Mesodermal cell (in vitro differentiated cells): Measurements from ENCODE around the gene BMP15.

Experiments
- H3K27ac ChIP-seq: 2 replicates; pipeline ENCODE4 v1.7.0; 2013; ENCODE audit warnings: mild to moderate bottlenecking, low read depth, low read length, moderate library complexity; ENCODE audit not compliant: severe bottlenecking
- H3K36me3 ChIP-seq: 2 replicates; pipeline ENCODE4 v1.7.1; 2013; ENCODE audit warnings: mild to moderate bottlenecking, low read length, moderate library complexity; ENCODE audit not compliant: control insufficient read depth, insufficient read depth
- H3K4me1 ChIP-seq: one replicate; pipeline ENCODE4 v1.7.1; 2013; ENCODE audit warnings: mild to moderate bottlenecking, low read length; ENCODE audit not compliant: insufficient read depth, control insufficient read depth, poor library complexity, severe bottlenecking
- H3K4me3 ChIP-seq: 2 replicates; pipeline ENCODE4 v1.7.0; 2013; ENCODE audit warnings: low read length, control low read depth, mild to moderate bottlenecking; ENCODE audit not compliant: insufficient read depth, poor library complexity, severe bottlenecking; ENCODE audit errors: extremely low read depth
- H3K9me3 ChIP-seq: 2 replicates; pipeline ENCODE4 v1.7.1; 2013; ENCODE audit warnings: mild to moderate bottlenecking, low read length, moderate library complexity; ENCODE audit not compliant: control insufficient read depth
- WGBS, 2 experiments: methylation state at CpG; one replicate each; pipeline ENCODE4 v1.1.5; 2013; ENCODE audit warnings: missing lambda C conversion rate in 2 of 2; ENCODE audit not compliant: insufficient coverage in 2 of 2; 5-methylcytosine and 5-hydroxymethylcytosine counted together

Gene BMP15

DNA sequence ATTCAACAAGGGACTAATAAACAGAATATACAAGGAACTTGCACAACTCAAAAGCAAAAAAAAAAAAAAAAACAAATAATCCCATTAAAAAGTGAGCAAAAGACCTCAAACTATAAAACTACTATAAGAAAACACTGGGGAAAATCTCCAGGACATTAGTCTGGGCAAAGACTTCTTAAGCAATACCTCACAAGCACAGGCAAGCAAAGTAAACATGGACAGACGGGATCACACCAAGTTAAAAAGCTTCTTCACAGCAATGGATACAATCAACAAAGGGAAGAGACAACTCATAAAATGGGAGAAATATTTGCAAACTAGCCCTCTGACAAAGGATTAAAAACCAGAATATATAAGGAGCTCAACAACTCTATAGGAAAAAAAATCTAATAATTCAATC is 17.1 kb upstream of the BMP15 start:
- Histone ChIP-seq H3K36me3 (no peaks in the 10 kb centered on the region), H3K4me1 (no peaks in the 10 kb centered on the region), H3K9me3 (no peaks in the 10 kb centered on the region), H3K4me3 (no peak overlapping the region), H3K27ac (no peak overlapping the region)
- WGBS, 2 experiments: no CpG with 5 or more reads among the region's 1 CpG

DNA sequence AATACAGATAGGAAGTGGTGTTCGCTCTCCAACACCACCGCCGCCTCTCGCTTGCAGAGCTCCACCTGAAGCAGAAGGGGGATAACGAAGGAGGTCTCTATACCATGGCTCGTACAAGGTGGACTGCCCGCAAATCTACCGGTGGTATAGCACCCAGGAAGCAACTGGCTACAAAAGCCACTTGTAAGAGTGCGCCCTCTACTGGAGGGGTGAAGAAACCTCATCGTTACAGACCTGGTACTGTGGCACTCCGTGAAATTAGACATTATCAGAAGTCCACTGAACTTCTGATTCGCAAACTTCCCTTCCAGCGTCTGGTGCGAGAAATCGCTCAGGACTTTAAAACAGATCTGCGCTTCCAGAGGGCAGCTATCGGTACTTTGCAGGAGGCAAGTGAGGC is 5.2 kb upstream of the BMP15 start:
- Histone ChIP-seq H3K4me3 (no peak overlapping the region), H3K9me3 (no peaks in the 10 kb centered on the region), H3K36me3 (no peaks in the 10 kb centered on the region), H3K4me1 (no peaks in the 10 kb centered on the region), H3K27ac (no peak overlapping the region)
- 93 to 98% methylated on average over 3 to 13 of the region's 17 CpGs for WGBS, 2 experiments

DNA sequence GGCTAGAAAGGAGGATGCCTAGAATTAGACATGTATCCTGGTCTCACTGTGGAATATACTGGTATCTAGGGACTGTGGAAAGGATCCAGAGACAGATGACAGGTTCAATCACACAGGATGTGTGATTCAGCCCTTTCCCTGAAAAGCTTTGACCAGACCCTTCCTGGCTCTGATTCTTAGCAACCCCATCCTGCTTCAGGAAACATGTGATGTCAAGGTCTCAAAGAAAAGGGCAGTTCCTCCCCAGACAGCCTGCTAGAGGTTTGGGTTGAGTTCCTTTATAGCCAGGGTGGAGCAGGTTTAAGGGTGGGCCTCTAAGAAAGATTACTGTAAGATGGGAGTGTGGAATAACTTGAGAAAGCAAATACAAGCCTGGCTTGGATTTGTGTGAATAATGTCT is 3.0 kb downstream of the BMP15 start:
- H3K36me3 ChIP-seq: no peaks in the 10 kb centered on the region

DNA sequence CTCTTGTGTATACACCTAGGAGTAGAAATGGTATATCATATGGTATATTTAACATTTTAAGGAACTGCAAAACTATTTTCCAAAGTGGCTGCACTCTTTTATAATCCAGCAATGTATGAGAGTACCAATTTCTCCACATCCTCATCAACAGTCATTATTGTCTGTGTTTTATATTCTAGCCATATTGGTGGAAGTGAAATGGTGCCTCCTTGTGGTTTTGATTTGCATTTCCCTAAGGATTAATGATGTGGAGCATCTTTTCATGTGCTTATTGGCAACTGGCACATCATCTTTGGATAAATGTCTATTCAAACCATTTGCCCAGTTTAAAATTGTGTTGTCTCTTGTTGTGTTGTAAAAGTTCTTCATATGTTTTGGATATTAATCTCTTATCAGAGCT is 9.6 kb downstream of the BMP15 start:
- H3K4me3 ChIP-seq: no peak overlapping the region
- H3K27ac ChIP-seq: no peak overlapping the region
- no peaks in the 10 kb centered on the region for H3K36me3 ChIP-seq
- H3K4me1 ChIP-seq: no peaks in the 10 kb centered on the region
- no peaks in the 10 kb centered on the region for H3K9me3 ChIP-seq

More for the DNA sequence above, 3.0 kb downstream of the BMP15 start:
- H3K27ac ChIP-seq: no peak overlapping the region
- no peak overlapping the region for H3K4me3 ChIP-seq
- H3K9me3 ChIP-seq: no peaks in the 10 kb centered on the region
- no peaks in the 10 kb centered on the region for H3K4me1 ChIP-seq

DNA sequence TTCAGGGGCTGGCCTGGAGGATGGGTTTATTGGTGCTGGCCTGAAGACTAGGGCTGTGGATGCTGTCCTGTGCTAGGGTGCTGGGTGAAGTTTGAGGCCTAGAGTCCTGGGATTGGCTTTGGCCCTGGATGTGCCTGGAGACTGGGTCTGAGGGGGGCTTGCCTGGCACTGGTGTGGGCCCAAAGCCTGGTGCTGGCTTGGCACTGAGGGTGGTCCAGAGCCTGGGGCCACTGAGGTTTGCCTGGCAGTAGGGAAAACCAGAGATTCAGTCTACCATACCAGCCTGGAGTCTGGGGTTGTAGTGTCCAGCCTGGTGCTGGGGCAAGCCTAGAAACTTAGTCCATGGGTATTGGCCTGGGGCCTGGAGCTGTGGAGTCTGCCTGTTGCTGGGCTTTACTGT is 16.6 kb downstream of the BMP15 start:
- Histone ChIP-seq H3K9me3 (no peaks in the 10 kb centered on the region), H3K36me3 (no peaks in the 10 kb centered on the region), H3K4me3 (no peak overlapping the region), H3K27ac (no peak overlapping the region), H3K4me1 (no peaks in the 10 kb centered on the region)

DNA sequence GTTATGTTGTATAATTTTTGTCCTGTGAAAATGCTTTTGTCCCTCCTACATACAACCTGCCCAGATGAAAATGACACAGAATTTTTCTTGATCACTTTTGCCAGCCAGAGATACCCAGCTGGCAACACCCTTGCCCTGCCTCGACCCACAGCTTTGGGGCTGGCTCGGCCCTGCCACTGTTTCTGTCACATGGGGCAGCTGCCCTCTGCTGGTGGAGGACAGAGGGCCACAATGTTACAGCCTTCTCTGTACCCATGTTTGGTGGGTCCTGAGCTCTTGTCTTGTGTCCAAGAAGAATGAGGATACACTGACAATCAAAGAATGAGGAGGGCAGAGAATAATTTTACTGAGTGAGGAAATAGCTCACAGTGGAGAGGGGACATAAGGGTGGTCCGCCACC is 31.1 kb downstream of the BMP15 start:
- Histone ChIP-seq H3K27ac (no peak overlapping the region), H3K36me3 (no peaks in the 10 kb centered on the region), H3K9me3 (no peaks in the 10 kb centered on the region), H3K4me1 (no peaks in the 10 kb centered on the region), H3K4me3 (no peak overlapping the region)
- 75 to 83% methylated on average over 1 of the region's 3 CpGs for WGBS, 2 experiments

DNA sequence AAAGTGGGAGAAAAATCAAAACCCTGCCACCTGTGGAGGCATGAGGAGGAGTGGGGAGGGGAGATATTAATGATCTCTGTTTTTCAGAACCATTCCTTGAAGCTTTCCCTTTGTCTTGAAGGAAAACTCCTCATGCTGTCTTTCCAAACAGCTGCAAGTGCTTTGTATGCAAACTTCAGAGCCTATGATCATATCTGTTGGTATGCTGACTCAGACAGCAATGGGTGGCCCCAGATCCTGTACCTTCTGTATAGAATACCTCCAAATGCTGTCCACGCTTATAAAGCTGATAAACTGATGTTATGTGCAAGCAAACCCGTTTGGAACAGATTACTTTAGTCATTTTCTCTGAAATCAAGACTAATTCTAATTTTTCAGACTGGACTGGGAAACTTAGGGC is 31.9 kb downstream of the BMP15 start:
- WGBS, 2 experiments: no CpG with 5 or more reads among the region's 2 CpGs
- Histone ChIP-seq H3K4me1 (no peaks in the 10 kb centered on the region), H3K36me3 (no peaks in the 10 kb centered on the region), H3K27ac (no peak overlapping the region), H3K4me3 (no peak overlapping the region), H3K9me3 (no peaks in the 10 kb centered on the region)

DNA sequence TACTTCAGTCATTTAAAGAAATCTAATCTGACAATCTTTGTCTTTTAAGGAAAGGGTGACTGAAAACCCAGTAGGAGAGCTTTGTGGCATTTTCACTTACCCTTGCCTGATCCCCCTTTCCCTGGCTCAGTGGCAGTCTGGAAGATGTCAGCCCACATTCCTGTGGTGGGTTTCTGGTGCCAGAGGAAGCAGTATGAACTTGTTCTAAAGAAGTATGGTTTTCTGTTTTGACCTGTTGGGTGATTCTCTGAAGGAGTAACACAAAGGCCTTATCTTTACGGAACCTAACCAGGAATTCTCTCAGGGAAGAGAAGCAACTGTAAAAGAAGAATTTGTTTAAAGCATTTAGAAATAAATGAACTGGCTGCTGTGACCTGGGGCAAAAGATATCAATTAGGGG is 41.9 kb downstream of the BMP15 start:
- 100% methylated on average over 1 of the region's 1 CpG; no CpG with 5 or more reads in 1 of the 2 experiments for WGBS, 2 experiments
- Histone ChIP-seq H3K9me3 (no peaks in the 10 kb centered on the region), H3K36me3 (no peaks in the 10 kb centered on the region), H3K4me3 (no peak overlapping the region), H3K4me1 (no peaks in the 10 kb centered on the region), H3K27ac (peak overlapping the region; percentile 57)

DNA sequence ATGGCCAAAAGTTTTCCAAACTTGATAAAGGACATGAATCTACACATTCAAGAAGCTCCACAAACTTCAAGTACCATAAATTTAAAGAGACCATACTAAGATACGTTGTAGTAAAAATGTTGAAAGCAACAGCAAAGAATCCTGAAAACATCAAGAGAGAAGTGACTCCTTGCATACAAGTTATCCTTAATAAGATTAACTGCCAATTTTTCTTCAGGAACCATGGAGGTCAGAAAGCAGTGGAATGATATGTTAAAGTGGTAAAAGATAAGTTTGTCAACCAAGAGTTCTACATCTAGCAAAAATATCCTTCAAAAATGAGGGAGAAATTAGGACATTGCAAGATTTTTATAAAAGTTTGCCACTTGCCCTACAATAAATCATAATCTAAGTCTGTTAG is 43.3 kb downstream of the BMP15 start:
- WGBS, 2 experiments: no CpG with 5 or more reads among the region's 1 CpG
- Histone ChIP-seq H3K4me1 (no peaks in the 10 kb centered on the region), H3K9me3 (no peaks in the 10 kb centered on the region), H3K4me3 (no peak overlapping the region), H3K36me3 (no peaks in the 10 kb centered on the region), H3K27ac (no peak overlapping the region)

DNA sequence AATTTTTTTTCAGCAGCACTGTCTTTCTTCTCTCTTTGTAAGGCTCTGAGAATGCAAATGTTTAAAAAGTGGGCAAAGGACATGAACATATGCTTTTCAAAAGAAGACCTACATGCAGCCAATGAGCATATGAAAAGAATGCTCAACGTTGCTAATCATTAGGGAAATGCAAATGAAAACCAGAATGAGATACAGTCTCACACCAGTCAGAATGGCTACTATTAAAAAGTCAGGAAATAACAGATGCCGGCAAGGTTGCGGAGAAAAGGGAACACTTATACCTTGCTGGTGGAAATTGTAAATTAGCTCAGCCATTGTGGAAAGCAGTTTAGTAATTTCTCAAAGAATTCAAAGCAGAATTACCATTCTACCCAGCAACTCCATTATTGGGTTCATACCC is 51.6 kb downstream of the BMP15 start:
- no CpG with 5 or more reads among the region's 3 CpGs for WGBS, 2 experiments
- no peak overlapping the region for H3K27ac ChIP-seq
- no peak overlapping the region for H3K4me3 ChIP-seq
- no peaks in the 10 kb centered on the region for H3K36me3 ChIP-seq
- H3K9me3 ChIP-seq: no peaks in the 10 kb centered on the region
- no peaks in the 10 kb centered on the region for H3K4me1 ChIP-seq

DNA sequence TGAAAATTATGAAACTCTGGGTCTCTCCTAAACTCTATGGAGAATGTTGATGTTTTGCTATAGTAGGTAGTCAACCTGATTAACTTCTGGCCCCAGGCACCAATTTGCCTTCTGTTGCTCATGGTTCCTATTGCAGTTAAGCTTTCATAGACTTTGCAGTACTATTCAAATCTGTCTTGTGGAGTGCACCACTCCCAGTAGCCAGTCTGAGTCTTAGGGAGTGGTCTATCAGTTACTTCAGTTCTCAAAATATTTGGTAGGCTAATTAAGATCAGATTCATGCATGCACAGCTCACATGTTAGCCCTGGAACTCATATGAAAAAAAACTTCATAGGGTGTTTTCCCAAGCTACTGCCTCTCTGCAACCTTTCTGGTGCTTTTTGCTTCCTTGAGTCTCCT is 53.3 kb downstream of the BMP15 start:
- no peaks in the 10 kb centered on the region for H3K9me3 ChIP-seq
- no peak overlapping the region for H3K4me3 ChIP-seq
- no peaks in the 10 kb centered on the region for H3K36me3 ChIP-seq
- H3K27ac ChIP-seq: no peak overlapping the region
- H3K4me1 ChIP-seq: no peaks in the 10 kb centered on the region
